HK-2 (cell line): ENCODE measurements around the gene STK32C.
A peak's percentile ranks its signal among the peaks of the same experiment; 100 is the strongest.
"Not testable (repeated sequence)": the region's sequence is repeated elsewhere in the genome, so short reads cannot be mapped to it uniquely, and the experiment has no call there.

ENCODE experiments used
- DNase-seq: peaks from one replicate; pipeline ENCODE4 v3.0.0-alpha.2; 2018; ENCODE audit not compliant: unreplicated experiment

Gene STK32C

GRCh38 chr10:132338876-132339275, 31.1 kb upstream of the STK32C start:
- DNase-seq, result no peak

GRCh38 chr10:132337854-132338253, 30.1 kb upstream of the STK32C start:
- DNase-seq, result not testable (repeated sequence)

- no peak for DNase-seq
Measured at GRCh38 chr10:132336919-132337407, 29.2 kb upstream of the STK32C start.

- DNase-seq, result no peak
Measured at GRCh38 chr10:132336064-132336746, 28.5 kb upstream of the STK32C start.

- DNase-seq, result no peak
Measured at GRCh38 chr10:132335189-132336063, 27.7 kb upstream of the STK32C start.

GRCh38 chr10:132334631-132335188, 27.0 kb upstream of the STK32C start:
- DNase-seq, result no peak

- DNase-seq, result no peak
Measured at GRCh38 chr10:132333386-132333785, 25.6 kb upstream of the STK32C start.

GRCh38 chr10:132332433-132332754, 24.6 kb upstream of the STK32C start:
- no peak for DNase-seq

- peak; percentile 100 for DNase-seq
Measured at GRCh38 chr10:132331601-132332432, 24.1 kb upstream of the STK32C start, which contains the start of gene LRRC27. LRRC27 (plus strand) TSS chr10:132332193; CDS start chr10:132333525, 1,332 bp downstream.

- DNase-seq, result no peak
Measured at GRCh38 chr10:132330486-132330833, 22.7 kb upstream of the STK32C start.

- no peak for DNase-seq
Measured at GRCh38 chr10:132329565-132330485, 22.1 kb upstream of the STK32C start.

- DNase-seq, result no peak
Measured at GRCh38 chr10:132328738-132329137, 21.0 kb upstream of the STK32C start.

GRCh38 chr10:132328106-132328505, 20.4 kb upstream of the STK32C start:
- no peak for DNase-seq

GRCh38 chr10:132326925-132327324, 19.2 kb upstream of the STK32C start:
- no peak for DNase-seq

GRCh38 chr10:132326344-132326889, 18.7 kb upstream of the STK32C start:
- no peak for DNase-seq

GRCh38 chr10:132324186-132324585, 16.4 kb upstream of the STK32C start:
- DNase-seq, result no peak

- no peak for DNase-seq
Measured at GRCh38 chr10:132322586-132323048, 14.9 kb upstream of the STK32C start.

GRCh38 chr10:132321726-132322125, 14.0 kb upstream of the STK32C start:
- no peak for DNase-seq

GRCh38 chr10:132320654-132321469, 13.1 kb upstream of the STK32C start:
- DNase-seq, result peak; percentile 67
